HepG2 (cell line): ENCODE results near the gene HNRNPUL1. TPM values are rescaled to one million over a fixed set of nuclear protein-coding genes. Genes with fewer than 3 reads are reported as not detected.

ENCODE experiments used
- FOXJ3 ChIP-seq: sonication (generic); formaldehyde crosslinking; IDR thresholded peaks from 2 replicates; pipeline ENCODE4 v1.4.0; 2020; ENCODE audit warnings: missing genetic modification reagents, mild to moderate bottlenecking, borderline replicate concordance
- FOXO1 ChIP-seq: sonication (generic); formaldehyde crosslinking; IDR thresholded peaks from 2 replicates; pipeline ENCODE4 v1.4.0; 2020; ENCODE audit warnings: missing genetic modification reagents
- GATAD1 ChIP-seq: IDR thresholded peaks from 2 replicates; pipeline ENCODE4 v1.6.1; 2016; ENCODE audit warnings: missing genetic modification reagents, missing compliant biosample characterization
- HNF4A ChIP-seq: sonication (generic); formaldehyde crosslinking; IDR thresholded peaks from 2 replicates; pipeline ENCODE4 v1.4.0; 2020; ENCODE audit warnings: missing genetic modification reagents
- MED1 ChIP-seq: sonication (generic); formaldehyde crosslinking; IDR thresholded peaks from 2 replicates; pipeline ENCODE4 v1.4.0; 2020; ENCODE audit warnings: missing genetic modification reagents
- MEIS2 ChIP-seq: sonication (generic); formaldehyde crosslinking; IDR thresholded peaks from 2 replicates; pipeline ENCODE4 v1.9.0; 2021; ENCODE audit warnings: mild to moderate bottlenecking, missing genetic modification reagents
- NCOA2 ChIP-seq: sonication (generic); formaldehyde crosslinking; IDR thresholded peaks from 2 replicates; pipeline ENCODE4 v1.8.0; 2022; ENCODE audit warnings: inconsistent platforms
- PTBP1 ChIP-seq: fragments of 200-400 bp; formaldehyde crosslinking; IDR thresholded peaks from 2 replicates; pipeline ENCODE4 v1.6.1; 2018; ENCODE audit warnings: low read length, low read depth; ENCODE audit not compliant: poor library complexity, severe bottlenecking
- SKI ChIP-seq: fragments of 450-650 bp; IDR thresholded peaks from one replicate; pipeline ENCODE4 v1.6.1; 2018; ENCODE audit warnings: mild to moderate bottlenecking; ENCODE audit not compliant: partially characterized antibody
- TBX2 ChIP-seq: sonication (generic); formaldehyde crosslinking; IDR thresholded peaks from 2 replicates; pipeline ENCODE4 v1.5.0; 2020; ENCODE audit warnings: missing genetic modification reagents, mild to moderate bottlenecking, borderline replicate concordance
- TSC22D2 ChIP-seq: sonication (generic); formaldehyde crosslinking; IDR thresholded peaks from 2 replicates; pipeline ENCODE4 v1.5.1; 2020; ENCODE audit warnings: missing genetic modification reagents, mild to moderate bottlenecking, borderline replicate concordance
- ZNF101 ChIP-seq: sonication (generic); formaldehyde crosslinking; IDR thresholded peaks from 2 replicates; pipeline ENCODE4 v1.4.0; 2020; ENCODE audit warnings: mild to moderate bottlenecking, low read depth, missing genetic modification reagents, borderline replicate concordance
- ZNF263 ChIP-seq: sonication (generic); formaldehyde crosslinking; IDR thresholded peaks from 2 replicates; pipeline ENCODE4 v1.4.0; 2020; ENCODE audit warnings: missing genetic modification reagents
- ZNF572 ChIP-seq: sonication (generic); formaldehyde crosslinking; IDR thresholded peaks from 2 replicates; pipeline ENCODE4 v1.5.1; 2020; ENCODE audit warnings: mild to moderate bottlenecking, missing genetic modification reagents
- ZNF598 ChIP-seq: sonication (generic); formaldehyde crosslinking; IDR thresholded peaks from 2 replicates; pipeline ENCODE4 v1.5.1; 2020; ENCODE audit warnings: mild to moderate bottlenecking, missing genetic modification reagents, borderline replicate concordance
- ZNF646 ChIP-seq: sonication (generic); formaldehyde crosslinking; IDR thresholded peaks from 2 replicates; pipeline ENCODE4 v1.9.0; 2021; ENCODE audit warnings: mild to moderate bottlenecking, missing genetic modification reagents
- ZNF883 ChIP-seq: sonication (generic); formaldehyde crosslinking; IDR thresholded peaks from 2 replicates; pipeline ENCODE4 v1.5.1; 2020; ENCODE audit warnings: mild to moderate bottlenecking, missing genetic modification reagents; ENCODE audit errors: not compliant biosample characterization
- polyA plus RNA-seq, 8 experiments: library from polyadenylated mRNA; depleted of rRNA in 3 of 8; stranded (reverse) in 7 of 8; unstranded in 1 of 8; fragments of >200 nt; fragmentation: Illumina TruSeq in 4 of 8; extraction: Trizol in 4 of 8; gene quantifications; 2 replicates each; pipeline versions ENCODE4 v1.2.1 to v1.2.3, GENCODE V29; 2011 to 2016; ENCODE audit warnings: low read depth in 4 of 8, missing spikeins in 1 of 8, mixed read lengths in 1 of 8; ENCODE audit not compliant: insufficient read depth in 1 of 8
- total RNA-seq, 5 experiments: library from RNA; depleted of rRNA; stranded (reverse); fragments of >200 nt; fragmentation: Illumina TruSeq; extraction: Trizol; gene quantifications; 2 replicates each; pipeline ENCODE4 v1.2.3, GENCODE V29; 2016; ENCODE audit warnings: low read depth in 1 of 5
- TF ChIP-seq, protein P1 (sequence below): IDR thresholded peaks from 2 replicates; pipeline ENCODE4 v1.6.1; 2016; ENCODE audit warnings: missing genetic modification reagents, missing compliant biosample characterization
- TF ChIP-seq, protein P2 (sequence below): sonication (generic); formaldehyde crosslinking; IDR thresholded peaks from 2 replicates; pipeline ENCODE4 v1.9.0; 2021; ENCODE audit warnings: missing genetic modification reagents, mild to moderate bottlenecking, borderline replicate concordance
- TF ChIP-seq, protein P3 (sequence below): IDR thresholded peaks from 2 replicates; pipeline ENCODE4 v1.6.1; 2016; ENCODE audit warnings: low read depth

HNRNPUL1 gene
- total and polyA plus RNA-seq, 2 of the 13 experiments (the other 11 are each of a cell fraction or from before 2014, with no cell fraction given): 30.9 to 81.7 TPM

DNA sequence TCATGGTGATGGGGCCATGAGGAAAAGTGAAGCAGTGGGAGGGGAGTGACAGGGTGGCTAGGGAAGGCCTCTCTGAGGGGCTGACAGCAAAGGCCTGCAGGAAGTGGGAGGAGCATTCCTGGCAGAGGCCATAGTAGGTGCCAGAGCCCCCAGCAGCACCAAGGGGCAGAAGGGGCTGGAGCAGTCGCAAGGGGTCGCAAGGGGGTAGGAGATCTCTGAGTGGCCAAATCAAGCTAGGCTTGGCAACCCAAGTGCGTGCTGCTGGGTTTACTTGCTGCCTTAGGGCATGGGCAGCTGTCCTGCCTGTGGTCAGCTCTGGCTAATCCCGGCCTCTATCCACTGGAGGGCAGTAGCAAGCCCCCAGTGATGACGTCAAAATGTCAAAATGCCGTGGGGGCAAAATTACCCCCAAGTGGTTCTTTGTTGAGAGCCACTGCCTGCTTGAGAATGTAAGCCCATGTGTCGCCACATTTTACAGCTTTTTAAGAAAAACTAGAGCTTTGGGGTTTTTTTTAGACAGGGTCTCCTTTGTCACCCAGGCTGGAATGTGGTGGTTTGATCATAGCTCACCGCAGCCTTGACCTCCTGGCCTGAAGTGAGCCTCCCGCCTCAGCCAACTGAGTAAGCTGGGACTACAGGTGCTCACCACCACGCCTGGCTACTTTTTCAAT is 57.6 kb downstream of the HNRNPUL1 start (continued):
- TF ChIP-seq, protein P1, sequence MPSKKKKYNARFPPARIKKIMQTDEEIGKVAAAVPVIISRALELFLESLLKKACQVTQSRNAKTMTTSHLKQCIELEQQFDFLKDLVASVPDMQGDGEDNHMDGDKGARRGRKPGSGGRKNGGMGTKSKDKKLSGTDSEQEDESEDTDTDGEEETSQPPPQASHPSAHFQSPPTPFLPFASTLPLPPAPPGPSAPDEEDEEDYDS: no peak; the same call in 1 of the 2 replicates
- TF ChIP-seq TBX2 (no peak; the same call in 1 of the 2 replicates), MED1 (CRISPR knock-in tag) (peak; percentile 67), ZNF883 (CRISPR knock-in tag) (peak; percentile 58), TSC22D2 (CRISPR knock-in tag) (no peak), ZNF646 (CRISPR knock-in tag) (no peak), NCOA2 (CRISPR knock-in tag) (0 out of 2 replicates have a peak, but pooled peaks have one; percentile 34), ZNF572 (CRISPR knock-in tag) (no peak), ZNF101 (CRISPR knock-in tag) (no peak), ZNF598 (0 out of 2 replicates have a peak, but pooled peaks have one; percentile 55), MEIS2 (CRISPR knock-in tag) (peak; percentile 41; the same call in 1 of the 2 replicates), SKI (peak; percentile 45), HNF4A (CRISPR knock-in tag) (no peak), GATAD1 (CRISPR knock-in tag) (no peak), PTBP1 (no peak), FOXJ3 (peak; percentile 19; the same call in 1 of the 2 replicates), FOXO1 (CRISPR knock-in tag) (no peak), ZNF263 (0 out of 2 replicates have a peak, but pooled peaks have one; percentile 10)
- TF ChIP-seq, protein P2, sequence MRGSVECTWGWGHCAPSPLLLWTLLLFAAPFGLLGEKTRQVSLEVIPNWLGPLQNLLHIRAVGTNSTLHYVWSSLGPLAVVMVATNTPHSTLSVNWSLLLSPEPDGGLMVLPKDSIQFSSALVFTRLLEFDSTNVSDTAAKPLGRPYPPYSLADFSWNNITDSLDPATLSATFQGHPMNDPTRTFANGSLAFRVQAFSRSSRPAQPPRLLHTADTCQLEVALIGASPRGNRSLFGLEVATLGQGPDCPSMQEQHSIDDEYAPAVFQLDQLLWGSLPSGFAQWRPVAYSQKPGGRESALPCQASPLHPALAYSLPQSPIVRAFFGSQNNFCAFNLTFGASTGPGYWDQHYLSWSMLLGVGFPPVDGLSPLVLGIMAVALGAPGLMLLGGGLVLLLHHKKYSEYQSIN (CRISPR knock-in tag): no peak
- TF ChIP-seq, protein P3, sequence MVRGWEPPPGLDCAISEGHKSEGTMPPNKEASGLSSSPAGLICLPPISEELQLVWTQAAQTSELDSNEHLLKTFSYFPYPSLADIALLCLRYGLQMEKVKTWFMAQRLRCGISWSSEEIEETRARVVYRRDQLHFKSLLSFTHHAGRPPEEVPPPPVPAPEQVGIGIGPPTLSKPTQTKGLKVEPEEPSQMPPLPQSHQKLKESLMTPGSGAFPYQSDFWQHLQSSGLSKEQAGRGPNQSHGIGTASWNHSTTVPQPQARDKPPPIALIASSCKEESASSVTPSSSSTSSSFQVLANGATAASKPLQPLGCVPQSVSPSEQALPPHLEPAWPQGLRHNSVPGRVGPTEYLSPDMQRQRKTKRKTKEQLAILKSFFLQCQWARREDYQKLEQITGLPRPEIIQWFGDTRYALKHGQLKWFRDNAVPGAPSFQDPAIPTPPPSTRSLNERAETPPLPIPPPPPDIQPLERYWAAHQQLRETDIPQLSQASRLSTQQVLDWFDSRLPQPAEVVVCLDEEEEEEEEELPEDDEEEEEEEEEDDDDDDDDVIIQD (CRISPR knock-in tag): no peak
